Stomach (tissue), 19 donors: ENCODE data around the gene ATOH7. TPM values are rescaled to one million over a fixed set of nuclear protein-coding genes. Genes with fewer than 3 reads are reported as not detected.
"Not testable (repeated sequence)": the region's sequence is repeated elsewhere in the genome, so short reads cannot be mapped to it uniquely, and the experiment has no call there.

ENCODE experiments used
- DNase-seq, 2 donors: peaks; one replicate each; pipeline versions ENCODE4 v3.0.0 to v3.0.0-alpha.2; 2013 to 2019
- H3K27ac ChIP-seq, 5 donors: fragments of 200-600 bp in 4 of 5; sonication (generic) in 4 of 5; one replicate each; pipeline ENCODE4 v1.5.1; 2013 to 2019; ENCODE audit warnings: mild to moderate bottlenecking in 1 of 5, moderate library complexity in 1 of 5
- H3K27me3 ChIP-seq, 3 donors: fragments of 200-600 bp; sonication (generic); one replicate each; pipeline ENCODE4 v1.5.1; 2017 to 2019; ENCODE audit warnings: mixed run types in 1 of 3
- H3K36me3 ChIP-seq, 4 donors: fragments of 200-600 bp; sonication (generic); 1 replicate in 3 of 4; 2 replicates in 1 of 4; pipeline ENCODE4 v1.5.1; 2016 to 2019
- H3K4me1 ChIP-seq, 4 donors: fragments of 200-600 bp; sonication (generic); one replicate each; pipeline ENCODE4 v1.5.1; 2016 to 2019
- H3K4me3 ChIP-seq, 4 donors: fragments of 200-600 bp; sonication (generic) in 3 of 4; one replicate each; pipeline ENCODE4 v1.5.1; 2016 to 2019; ENCODE audit warnings: mild to moderate bottlenecking in 1 of 4
- H3K9me3 ChIP-seq, 4 donors: fragments of 200-600 bp; sonication (generic); one replicate each; pipeline ENCODE4 v1.5.1; 2016 to 2019
- CTCF ChIP-seq, 7 experiments: fragments of 450-650 bp in 4 of 7; fragments of 200-600 bp in 3 of 7; sonication (generic) in 3 of 7; IDR thresholded peaks; one replicate each; pipeline ENCODE4 v1.5.1; 2016 to 2019; ENCODE audit warnings: antibody characterized with exemption in 7 of 7, control low read depth in 2 of 7, mild to moderate bottlenecking in 1 of 7
- EP300 ChIP-seq: sonication (generic); formaldehyde crosslinking; IDR thresholded peaks from one replicate; pipeline ENCODE4 v1.6.1; 2017; ENCODE audit warnings: antibody characterized with exemption
- POLR2A ChIP-seq, 4 donors: fragments of 450-650 bp; IDR thresholded peaks; one replicate each; pipeline ENCODE4 v1.6.1; 2016; ENCODE audit warnings: antibody characterized with exemption in 4 of 4, control low read depth in 2 of 4, mild to moderate bottlenecking in 1 of 4, moderate library complexity in 1 of 4
- POLR2AphosphoS5 ChIP-seq, 3 donors: sonication (generic); formaldehyde crosslinking; IDR thresholded peaks; one replicate each; pipeline ENCODE4 v1.6.1; 2016; ENCODE audit warnings: antibody characterized with exemption in 3 of 3
- WGBS, 5 donors: extraction: QIAGEN DNeasy Blood & Tissue Kit in 3 of 5; methylation state at CpG; one replicate each; pipeline versions ENCODE4 v1.1.5 to v1.1.7; 2013 to 2018; 5-methylcytosine and 5-hydroxymethylcytosine counted together
- intact Hi-C: fragments of 100-400 bp; cut with DNase I; formaldehyde crosslinking; loops from one replicate; pipeline ENCODE4 v1.15.1; 2023; ENCODE audit warnings: low total_unique reads
- long read RNA-seq, 10 donors: transcript quantifications; one replicate each; lab custom pipeline, GENCODE V29; 2026
- polyA plus RNA-seq, 3 donors: library from polyadenylated mRNA; stranded (reverse); fragments of 200-250 nt; gene quantifications; one replicate each; pipeline ENCODE4 v1.2.3, GENCODE V29; 2013
- total RNA-seq, 5 donors: library from RNA; depleted of rRNA; stranded (reverse); fragments of >200 nt; gene quantifications; one replicate each; pipeline versions ENCODE4 v1.1.0 to v1.2.3, GENCODE V29; 2014 to 2016
- donor health status: healthy with polysubstance abuse.
- donor health status: Bipolar disorder and iron deficiency.
- donor health status: healthy.

Gene ATOH7
- total RNA-seq (not detected), polyA plus RNA-seq (under 1 TPM in 1 of 3 donors, not detected in 2; 0.30 TPM)
- long read RNA-seq, donor 1, result 0 reads
- long read RNA-seq, donor 2, result 0 reads
- long read RNA-seq, donor 3, result 0 reads
- long read RNA-seq, donor 4, result 0 reads
- long read RNA-seq, donor 5, result 0 reads
- long read RNA-seq, donor 6, result 0 reads
- long read RNA-seq, donor 7, result 0 reads
- long read RNA-seq, donor 8, partial matches to known transcripts, result 0 of 1 reads
- long read RNA-seq, donor 8, other reads (novel, unspliced or antisense), result 0 of 1 reads
- long read RNA-seq, donor 9, result 0 reads
- long read RNA-seq, donor 10, result 0 reads

DNA sequence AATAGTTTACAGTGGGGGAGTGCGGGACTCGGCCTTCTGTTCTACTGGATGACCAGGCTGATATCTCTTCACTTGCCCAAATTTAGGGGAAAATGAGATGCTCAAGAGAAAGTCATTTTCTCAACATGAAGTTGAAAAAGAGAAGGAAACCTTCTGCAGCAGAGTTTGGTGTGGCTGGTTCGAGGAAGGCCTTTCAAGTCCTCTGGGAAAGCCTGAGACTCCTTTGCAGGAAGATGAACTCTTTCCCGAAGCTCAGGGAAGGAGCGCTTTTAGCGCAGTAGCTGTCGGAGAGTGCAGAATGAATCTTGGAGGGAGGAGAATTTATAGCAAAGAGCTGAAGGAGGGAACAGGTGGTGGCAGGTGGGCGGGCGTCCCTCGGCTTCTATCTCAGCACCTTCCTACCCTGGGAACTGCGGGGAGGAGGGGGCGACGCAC lies at the start of gene ATOH7:
Gene ATOH7, minus strand, starts transcription at position 297 of the 435 bp plus-strand sequence. CDS start 436 bp downstream, outside the sequence.
- Histone ChIP-seq H3K4me1 (peaks cover 0 to 16% (median 12%) of the 10 kb centered on the region in 4 donors), H3K4me3 (peak within 1 kb of the TSS; percentile 58 to 72 (median 62)), H3K9me3 (no peaks in the 10 kb centered on the region), H3K36me3 (no peaks in the 10 kb centered on the region), H3K27me3 (peaks cover 0 to 17% (median 0%) of the 10 kb centered on the region in 3 donors), H3K27ac (peak within 1 kb of the TSS; percentile 40 to 84 (median 78))
- TF ChIP-seq POLR2AphosphoS5 (IDR thresholded peaks at IDR 0.05) (no peak), POLR2A (IDR thresholded peaks at IDR 0.05) (no peak), CTCF (IDR thresholded peaks at IDR 0.05) (no peak), EP300 (no peak)
- 25 to 45% (median 34%) methylated on average over 13 of the region's 13 CpGs for WGBS, 5 donors
- intact Hi-C loops, result no loop called here
- DNase-seq, result no peak

GRCh38 chr10:68280758-68281157 lies 48.8 kb upstream of the ATOH7 start:
- WGBS, 5 donors, result 93 to 98% (median 96%) methylated on average over 4 of the region's 4 CpGs
- Histone ChIP-seq H3K27ac (no peak overlapping the region), H3K4me1 (no peaks in the 10 kb centered on the region), H3K36me3 (peaks cover 0 to 25% (median 18%) of the 10 kb centered on the region in 4 donors), H3K4me3 (no peak overlapping the region), H3K9me3 (peaks cover 3 to 22% (median 14%) of the 10 kb centered on the region in 4 donors), H3K27me3 (no peaks in the 10 kb centered on the region)
- intact Hi-C loops, result no loop called here
- no peak for TF ChIP-seq EP300
- no peak for TF ChIP-seq CTCF (IDR thresholded peaks at IDR 0.05)
- no peak for TF ChIP-seq POLR2AphosphoS5 (IDR thresholded peaks at IDR 0.05)
- no peak for TF ChIP-seq POLR2A (IDR thresholded peaks at IDR 0.05)
- DNase-seq, result no peak

- Histone ChIP-seq H3K36me3 (peaks cover 0 to 15% (median 8%) of the 10 kb centered on the region in 4 donors), H3K9me3 (peaks cover 3 to 22% (median 14%) of the 10 kb centered on the region in 4 donors)
- H3K4me3 ChIP-seq, H3K27ac ChIP-seq, DNase-seq, H3K27me3 ChIP-seq, H3K4me1 ChIP-seq, intact Hi-C loops: not testable (repeated sequence)
- 96 to 98% (median 97%) methylated on average over 56 to 69 of the region's 70 CpGs for WGBS, 5 donors
These were observed 47.2 kb upstream of the ATOH7 start for GRCh38 chr10:68278906-68279753.

GRCh38 chr10:68277814-68278213 lies 45.9 kb upstream of the ATOH7 start:
- H3K4me3 ChIP-seq, DNase-seq, intact Hi-C loops, H3K4me1 ChIP-seq, H3K27ac ChIP-seq, H3K27me3 ChIP-seq, H3K36me3 ChIP-seq: not testable (repeated sequence)
- WGBS, 5 donors, result 94 to 100% (median 100%) methylated on average over 2 of the region's 2 CpGs
- peaks cover 3 to 22% (median 14%) of the 10 kb centered on the region in 4 donors for H3K9me3 ChIP-seq

DNA sequence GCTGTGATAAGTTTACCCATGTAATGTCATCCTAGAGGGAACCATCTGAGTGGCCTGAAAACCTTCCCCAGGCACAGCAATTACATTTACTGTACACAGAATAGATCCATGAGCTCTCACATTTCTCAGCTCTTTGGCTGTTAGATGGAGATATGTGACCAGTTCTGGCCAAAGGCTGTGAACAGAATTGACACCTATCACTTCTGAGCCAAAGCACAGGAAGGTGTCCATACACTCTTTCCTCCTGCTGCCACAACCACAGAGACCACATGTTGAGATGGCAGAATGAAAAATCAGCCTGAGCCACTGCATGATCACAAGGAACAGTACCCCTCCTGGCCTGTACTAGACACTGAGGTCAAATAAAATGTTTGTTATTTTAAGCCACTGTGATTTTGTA lies 44.3 kb upstream of the ATOH7 start:
- H3K4me3 ChIP-seq, result no peak overlapping the region
- TF ChIP-seq POLR2AphosphoS5 (IDR thresholded peaks at IDR 0.05), result no peak
- TF ChIP-seq CTCF (IDR thresholded peaks at IDR 0.05), result no peak
- TF ChIP-seq EP300, result no peak
- TF ChIP-seq POLR2A (IDR thresholded peaks at IDR 0.05), result no peak
- no peaks in the 10 kb centered on the region for H3K36me3 ChIP-seq
- peaks cover 0 to 5% (median 0%) of the 10 kb centered on the region in 4 donors for H3K4me1 ChIP-seq
- H3K27ac ChIP-seq, result no peak overlapping the region
- intact Hi-C loops, result no loop called here
- H3K9me3 ChIP-seq, result peaks cover 3 to 22% (median 14%) of the 10 kb centered on the region in 4 donors
- no peaks in the 10 kb centered on the region for H3K27me3 ChIP-seq
- DNase-seq, result no peak
